ENCODE results near the gene ZRANB1. TPM values are rescaled to one million over a fixed set of nuclear protein-coding genes. Genes with fewer than 3 reads are reported as not detected.

ZRANB1 gene
- total RNA-seq, 4 donors from 2014 or later, result 22.1 to 37.5 (median 25.0) TPM

GRCh38 chr10:125006188-125006680 is 64.3 kb downstream of the ZRANB1 start:
- Histone ChIP-seq H3K9me3 (no peaks in the 10 kb centered on the region), H3K4me1 (no peaks in the 10 kb centered on the region), H3K4me3 (replicated peaks in 1 of 3) (no peak overlapping the region), H3K27me3 (no peaks in the 10 kb centered on the region), H3K36me3 (peaks cover 15 to 26% of the 10 kb centered on the region in 2 donors), H3K27ac (no peak overlapping the region)
- intact Hi-C loops (cut with DNase I), result no loop called here
- peak in 1 of 2 donors; percentile 2 for DNase-seq
- 94% methylated on average over 9 of the region's 9 CpGs for WGBS, 2 donors
- TF ChIP-seq POLR2A (IDR thresholded peaks at IDR 0.05) (no peak), CTCF (IDR thresholded peaks at IDR 0.05) (no peak)

GRCh38 chr10:125006921-125007426 is 65.1 kb downstream of the ZRANB1 start:
- Histone ChIP-seq H3K27me3 (no peaks in the 10 kb centered on the region), H3K27ac (no peak overlapping the region), H3K4me3 (replicated peaks in 1 of 3) (no peak overlapping the region), H3K9me3 (no peaks in the 10 kb centered on the region), H3K4me1 (no peaks in the 10 kb centered on the region), H3K36me3 (peaks cover 8 to 19% of the 10 kb centered on the region in 2 donors)
- peak in 1 of 2 donors; percentile 2 for DNase-seq
- intact Hi-C loops (cut with DNase I), result no loop called here
- TF ChIP-seq POLR2A (IDR thresholded peaks at IDR 0.05), result no peak
- TF ChIP-seq CTCF (IDR thresholded peaks at IDR 0.05), result no peak
- WGBS, 2 donors, result 70 to 81% methylated on average over 19 of the region's 19 CpGs

GRCh38 chr10:125007436-125007835 is 65.5 kb downstream of the ZRANB1 start:
- no peak for TF ChIP-seq POLR2A (IDR thresholded peaks at IDR 0.05)
- TF ChIP-seq CTCF (IDR thresholded peaks at IDR 0.05), result no peak
- Histone ChIP-seq H3K27ac (no peak overlapping the region), H3K4me1 (peaks cover under 1 to 2% of the 10 kb centered on the region in 2 donors), H3K27me3 (no peaks in the 10 kb centered on the region), H3K9me3 (no peaks in the 10 kb centered on the region), H3K36me3 (peaks cover 3 to 14% of the 10 kb centered on the region in 2 donors), H3K4me3 (replicated peaks in 1 of 3) (no peak overlapping the region)
- 88 to 92% methylated on average over 6 of the region's 6 CpGs for WGBS, 2 donors
- intact Hi-C loops (cut with DNase I), result no loop called here
- DNase-seq, result no peak

GRCh38 chr10:125008689-125009638 is 67.0 kb downstream of the ZRANB1 start:
- H3K36me3 ChIP-seq, result peaks cover 0 to 5% of the 10 kb centered on the region in 2 donors
- no peaks in the 10 kb centered on the region for H3K9me3 ChIP-seq
- 93 to 95% methylated on average over 22 of the region's 22 CpGs for WGBS, 2 donors
- TF ChIP-seq CTCF (IDR thresholded peaks at IDR 0.05) (no peak), POLR2A (IDR thresholded peaks at IDR 0.05) (no peak)
- H3K4me1 ChIP-seq, result peaks cover 11 to 16% of the 10 kb centered on the region in 2 donors
- H3K4me3 ChIP-seq (replicated peaks in 1 of 3), result no peak overlapping the region
- DNase-seq, result no peak
- H3K27me3 ChIP-seq, result no peaks in the 10 kb centered on the region
- H3K27ac ChIP-seq, result no peak overlapping the region
- intact Hi-C loops (cut with DNase I), result no loop called here

Measured in thyroid gland (tissue), 4 donors.